KOPT-K1 (cell line): ENCODE data around the gene UBE2Z.
"Not testable (repeated sequence)": the region's sequence is repeated elsewhere in the genome, so short reads cannot be mapped to it uniquely, and the experiment has no call there.

Experiments
- H3K27ac ChIP-seq: fragments of 200-600 bp; sonication (generic); 2 replicates; pipeline ENCODE4 v1.5.1; 2016; ENCODE audit warnings: antibody characterized with exemption, mild to moderate bottlenecking, low read depth, low read length; ENCODE audit not compliant: poor library complexity, severe bottlenecking
- H3K36me3 ChIP-seq: fragments of 200-600 bp; sonication (generic); 2 replicates; pipeline ENCODE4 v1.5.1; 2017; ENCODE audit warnings: antibody characterized with exemption, mild to moderate bottlenecking, low read length, moderate library complexity; ENCODE audit not compliant: insufficient read depth
- H3K9me3 ChIP-seq: fragments of 200-600 bp; sonication (generic); 2 replicates; pipeline ENCODE4 v1.5.1; 2017; ENCODE audit warnings: antibody characterized with exemption, low read length, mild to moderate bottlenecking; ENCODE audit not compliant: insufficient read depth, poor library complexity, severe bottlenecking

The UBE2Z gene

DNA sequence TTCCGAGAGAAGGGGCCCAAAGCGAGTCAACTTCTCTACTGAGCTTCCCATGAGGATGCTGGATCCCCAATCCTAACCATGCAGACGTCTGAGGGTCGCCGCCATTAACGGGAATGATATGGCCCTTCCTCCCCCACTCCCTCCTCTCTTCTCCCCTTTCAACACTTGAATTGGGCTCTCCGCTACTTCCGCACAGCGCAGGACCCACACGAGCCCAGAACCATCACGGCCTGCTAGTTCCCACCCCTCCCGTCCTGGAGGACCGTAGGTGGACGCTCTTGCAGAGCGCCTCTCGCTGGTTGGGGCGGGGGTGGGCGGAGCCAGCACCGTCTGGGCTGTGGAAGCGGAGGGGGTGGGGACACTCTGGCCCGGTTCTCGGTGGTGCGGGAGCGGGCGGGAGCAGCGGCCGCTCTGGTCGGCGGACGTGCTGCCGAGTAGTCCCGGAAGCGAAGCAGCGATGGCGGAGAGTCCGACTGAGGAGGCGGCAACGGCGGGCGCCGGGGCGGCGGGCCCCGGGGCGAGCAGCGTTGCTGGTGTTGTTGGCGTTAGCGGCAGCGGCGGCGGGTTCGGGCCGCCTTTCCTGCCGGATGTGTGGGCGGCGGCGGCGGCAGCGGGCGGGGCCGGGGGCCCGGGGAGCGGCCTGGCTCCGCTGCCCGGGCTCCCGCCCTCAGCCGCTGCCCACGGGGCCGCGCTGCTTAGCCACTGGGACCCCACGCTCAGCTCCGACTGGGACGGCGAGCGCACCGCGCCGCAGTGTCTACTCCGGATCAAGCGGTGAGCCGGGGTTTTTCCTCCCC, at the start of gene UBE2Z:
Gene UBE2Z (plus strand): TSS at position 361 of the 797 bp plus-strand sequence. CDS start 97 bp downstream, at position 458.
- Histone ChIP-seq H3K9me3 (no peaks in the 10 kb centered on the region), H3K27ac (peak within 1 kb of the TSS; percentile 89), H3K36me3 (peaks cover 38% of the 10 kb centered on the region)

DNA sequence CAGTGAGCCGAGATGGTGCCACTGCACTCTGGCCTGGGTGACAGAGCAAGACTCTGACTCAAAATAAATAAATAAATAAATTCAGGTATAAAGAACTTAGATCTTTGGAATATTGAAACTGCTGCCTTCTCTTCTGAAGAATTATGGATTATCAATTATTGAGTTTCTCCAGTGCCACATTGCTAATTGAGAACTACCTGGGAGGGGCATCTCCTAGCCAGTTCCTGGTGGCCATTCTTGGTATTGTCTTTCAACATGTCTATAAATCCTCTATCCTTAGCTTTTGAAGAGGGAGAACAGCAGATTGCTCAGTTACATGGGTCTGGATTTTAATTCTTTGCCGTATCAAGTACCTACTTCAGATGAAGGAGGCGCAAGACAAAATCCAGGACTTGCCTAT, 48.2 kb upstream of the UBE2Z start:
- no peaks in the 10 kb centered on the region for H3K9me3 ChIP-seq
- no peak overlapping the region for H3K27ac ChIP-seq
- peaks cover 82% of the 10 kb centered on the region for H3K36me3 ChIP-seq

DNA sequence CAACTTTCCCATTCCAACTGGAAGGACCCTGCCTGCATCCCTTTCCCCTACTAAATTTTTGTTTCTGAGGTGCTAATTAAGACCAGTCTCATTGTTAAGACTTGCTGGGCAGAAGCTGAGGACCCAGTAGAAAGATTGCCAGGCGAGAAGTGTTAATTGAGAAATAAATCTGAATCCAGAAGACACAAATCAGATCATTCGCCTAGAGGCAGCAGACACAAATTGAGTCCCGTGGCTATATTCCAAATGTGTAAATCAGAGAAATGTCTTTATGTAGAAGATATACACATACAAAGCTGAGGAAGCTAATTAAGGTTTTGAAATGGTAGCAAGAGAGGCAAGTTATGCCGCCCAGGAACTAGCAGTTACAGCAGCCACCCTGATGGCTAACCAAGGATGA, 47.8 kb upstream of the UBE2Z start:
- no peaks in the 10 kb centered on the region for H3K9me3 ChIP-seq
- H3K36me3 ChIP-seq = peaks cover 80% of the 10 kb centered on the region
- no peak overlapping the region for H3K27ac ChIP-seq

DNA sequence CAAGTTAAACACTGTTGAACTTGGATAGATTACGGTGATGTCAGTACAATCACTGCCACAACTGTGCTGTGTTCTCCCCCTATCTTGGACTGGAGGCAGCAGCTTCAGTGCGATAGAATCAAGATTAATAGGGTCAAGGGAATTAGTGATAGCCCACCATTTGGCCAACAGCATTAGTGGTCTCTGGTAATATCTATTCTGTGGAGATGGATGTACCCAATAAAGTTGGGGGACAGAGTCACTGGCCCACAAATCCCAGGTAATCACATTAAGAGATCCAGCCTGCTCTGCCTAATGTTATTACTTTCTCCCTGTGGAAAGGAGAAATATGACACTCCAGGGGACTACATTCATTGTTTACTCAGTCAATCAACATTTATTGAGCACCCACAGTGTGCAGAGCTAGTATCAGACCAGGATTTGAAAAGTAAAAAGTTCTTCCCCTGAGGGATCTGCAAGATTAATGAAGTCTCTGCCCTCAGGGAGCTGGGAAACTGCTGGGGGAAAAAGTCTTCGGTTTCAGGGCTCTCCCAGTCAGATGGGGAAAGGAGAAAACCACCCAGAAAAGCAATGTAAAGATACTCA, 39.2 kb upstream of the UBE2Z start:
- H3K27ac ChIP-seq = no peak overlapping the region
- H3K9me3 ChIP-seq = no peaks in the 10 kb centered on the region
- H3K36me3 ChIP-seq = peaks cover 14% of the 10 kb centered on the region

DNA sequence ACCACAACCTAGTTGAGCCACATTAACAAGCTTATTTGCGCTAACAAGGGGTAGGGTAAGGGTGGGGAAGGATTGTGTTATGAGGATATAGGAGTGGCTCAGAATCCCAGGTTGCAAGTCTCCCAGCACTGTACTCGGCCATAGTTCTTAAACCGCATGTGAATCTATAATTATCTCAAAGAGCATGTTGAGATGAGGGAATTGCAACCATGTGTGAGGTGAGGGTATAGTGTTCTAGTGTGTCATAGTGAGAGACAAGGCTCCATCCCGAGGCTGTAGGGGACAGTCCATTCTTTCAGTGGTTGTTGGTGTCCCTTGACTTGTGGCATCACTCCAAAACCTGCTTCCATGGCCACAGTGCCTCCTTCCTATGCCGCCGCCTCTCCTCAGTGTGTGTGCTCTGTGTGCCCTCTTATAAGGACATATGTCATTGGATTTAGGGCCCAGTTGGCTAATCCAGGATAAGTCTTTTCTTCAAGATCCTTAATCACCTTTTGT, 38.3 kb upstream of the UBE2Z start:
- Histone ChIP-seq H3K36me3 (peaks cover 6% of the 10 kb centered on the region), H3K27ac (no peak overlapping the region), H3K9me3 (no peaks in the 10 kb centered on the region)

DNA sequence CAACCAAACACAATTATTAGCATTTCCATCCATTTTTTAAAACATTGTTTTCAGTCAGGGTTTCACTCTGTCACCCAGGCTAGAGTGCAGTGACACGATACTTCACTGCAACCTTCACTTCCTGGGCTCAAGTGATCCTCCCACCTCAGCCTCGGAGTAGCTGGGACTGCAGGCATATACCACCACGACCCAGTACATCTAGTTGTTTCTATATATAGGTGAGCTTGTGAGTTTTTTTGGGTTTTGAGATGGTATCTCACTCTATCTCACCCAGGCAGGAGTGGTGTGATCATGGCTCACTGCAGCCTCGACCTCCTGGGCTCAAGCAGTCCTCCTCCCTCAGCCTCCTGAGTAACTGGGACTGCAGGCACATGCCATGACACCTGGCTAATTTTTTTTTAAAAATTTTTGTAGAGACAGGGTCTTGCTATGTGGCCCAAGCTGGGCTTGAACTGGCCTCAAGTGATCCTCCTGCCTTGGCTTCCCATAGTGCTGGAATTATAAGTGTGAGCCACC, 37.1 kb upstream of the UBE2Z start:
- Histone ChIP-seq H3K27ac (no peak overlapping the region), H3K36me3 (no peaks in the 10 kb centered on the region), H3K9me3 (no peaks in the 10 kb centered on the region)

DNA sequence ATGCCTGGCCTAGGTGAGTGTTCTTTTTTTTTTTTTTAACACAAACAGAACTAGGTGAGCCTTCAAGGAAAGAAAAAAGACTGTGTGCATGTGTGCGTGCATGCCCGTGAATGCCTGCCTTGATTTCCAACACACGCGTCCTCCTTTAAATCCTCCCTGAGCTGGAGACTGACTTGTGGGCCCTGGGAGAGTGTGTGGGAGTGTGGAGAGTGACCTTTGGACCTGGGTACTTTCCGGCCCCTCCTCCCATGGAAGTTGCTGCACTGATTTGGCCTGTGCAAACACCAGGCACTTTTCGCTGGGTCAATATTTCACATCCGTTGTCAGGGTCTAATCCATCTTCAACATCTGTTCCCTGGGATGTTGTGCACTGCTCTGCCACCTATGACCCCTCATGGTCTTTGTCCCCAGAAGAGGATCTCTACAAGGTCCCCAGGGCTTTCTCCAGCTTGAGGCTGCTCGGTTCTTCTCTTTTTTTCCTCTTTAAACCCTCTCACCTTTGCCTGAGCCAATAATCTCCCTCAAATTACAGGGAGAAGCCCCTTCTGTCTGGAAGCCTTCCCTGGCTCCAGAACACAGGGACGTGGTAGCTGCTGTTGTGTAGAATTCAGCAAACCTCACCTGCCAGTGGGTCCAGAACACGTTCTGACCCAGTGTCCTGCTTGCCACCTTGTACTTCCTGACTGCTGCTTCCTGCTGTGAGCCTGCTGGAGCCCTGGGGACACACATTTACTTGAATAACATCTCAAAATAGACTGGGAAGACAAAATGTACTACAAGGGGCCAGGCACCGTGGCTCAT, 36.5 kb upstream of the UBE2Z start:
- no peak overlapping the region for H3K27ac ChIP-seq
- no peaks in the 10 kb centered on the region for H3K36me3 ChIP-seq
- no peaks in the 10 kb centered on the region for H3K9me3 ChIP-seq

DNA sequence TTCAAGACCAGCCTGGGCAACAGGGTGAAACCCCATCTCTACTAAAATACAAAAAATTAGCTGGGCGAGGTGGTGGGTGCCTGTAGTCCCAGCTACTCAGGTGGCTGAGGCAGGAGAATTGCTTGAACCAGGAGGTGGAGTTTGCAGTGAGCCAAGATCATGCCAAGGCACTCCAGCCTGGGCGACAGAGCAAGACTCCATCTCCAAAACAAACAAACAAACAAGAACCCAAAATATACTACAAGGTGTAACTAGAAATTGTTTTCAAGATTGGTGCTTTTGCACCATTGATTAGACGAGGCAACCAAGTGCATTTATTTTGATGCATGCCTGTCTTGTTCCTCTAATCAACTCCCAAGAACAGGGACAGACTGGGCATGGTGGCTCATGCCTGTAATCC, 35.8 kb upstream of the UBE2Z start:
- not testable (repeated sequence) for H3K9me3 ChIP-seq, H3K36me3 ChIP-seq, H3K27ac ChIP-seq

DNA sequence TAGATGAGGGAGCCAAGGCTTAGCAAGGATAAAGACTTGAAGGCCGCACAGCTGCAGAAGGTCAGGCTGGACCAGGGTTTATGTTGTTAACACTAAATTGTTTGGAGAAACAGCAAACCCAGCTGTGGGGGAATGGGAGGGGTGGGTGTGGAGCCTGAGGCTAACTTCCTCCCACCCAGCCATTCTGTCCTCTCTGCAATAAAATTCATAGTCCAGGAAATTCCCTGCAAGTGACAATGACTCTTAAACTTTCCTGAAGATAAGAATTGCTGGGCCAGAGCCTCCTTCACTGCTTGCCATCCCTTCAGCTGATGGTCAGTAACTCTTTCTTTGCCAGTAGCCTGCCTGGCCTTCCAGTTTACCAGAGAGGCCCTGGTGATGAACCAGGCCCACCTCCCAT, 35.0 kb upstream of the UBE2Z start:
- Histone ChIP-seq H3K9me3 (no peaks in the 10 kb centered on the region), H3K27ac (no peak overlapping the region), H3K36me3 (no peaks in the 10 kb centered on the region)

DNA sequence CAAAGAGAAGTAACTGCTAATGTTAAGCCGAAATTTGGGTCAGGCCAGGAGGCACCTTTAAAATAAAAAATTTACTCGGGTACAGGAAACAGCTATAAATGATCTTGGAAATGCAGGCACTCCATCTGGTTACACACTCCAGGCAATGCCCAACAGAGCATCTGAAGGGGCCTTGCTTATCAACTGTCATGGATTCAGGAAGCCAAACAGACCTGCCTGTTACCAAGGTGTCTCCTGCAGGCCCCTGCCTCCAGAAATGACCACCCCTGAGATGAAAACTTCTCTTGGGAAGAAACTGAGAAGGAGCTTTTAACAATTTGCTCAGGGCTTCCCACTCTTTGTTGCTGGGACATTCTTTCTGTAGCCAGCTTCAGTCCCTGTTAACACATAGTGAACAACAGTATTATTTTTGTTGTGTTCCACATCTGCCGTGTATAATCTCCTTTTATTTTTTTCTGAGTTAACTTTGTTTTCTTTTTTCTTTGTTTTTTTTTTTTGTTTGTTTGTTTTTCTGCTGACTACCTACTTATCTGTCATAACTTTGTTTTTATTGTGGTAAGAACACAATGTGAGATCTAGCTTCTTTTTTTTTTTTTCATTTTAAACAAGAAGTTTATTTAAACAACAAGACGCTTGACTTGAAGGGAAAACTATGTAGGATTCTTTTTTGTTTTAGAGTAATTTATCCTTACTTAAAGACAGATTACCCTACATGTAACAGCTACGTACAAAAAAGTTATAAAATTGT, 34.3 kb upstream of the UBE2Z start:
- H3K27ac ChIP-seq = no peak overlapping the region
- H3K36me3 ChIP-seq = no peaks in the 10 kb centered on the region

DNA sequence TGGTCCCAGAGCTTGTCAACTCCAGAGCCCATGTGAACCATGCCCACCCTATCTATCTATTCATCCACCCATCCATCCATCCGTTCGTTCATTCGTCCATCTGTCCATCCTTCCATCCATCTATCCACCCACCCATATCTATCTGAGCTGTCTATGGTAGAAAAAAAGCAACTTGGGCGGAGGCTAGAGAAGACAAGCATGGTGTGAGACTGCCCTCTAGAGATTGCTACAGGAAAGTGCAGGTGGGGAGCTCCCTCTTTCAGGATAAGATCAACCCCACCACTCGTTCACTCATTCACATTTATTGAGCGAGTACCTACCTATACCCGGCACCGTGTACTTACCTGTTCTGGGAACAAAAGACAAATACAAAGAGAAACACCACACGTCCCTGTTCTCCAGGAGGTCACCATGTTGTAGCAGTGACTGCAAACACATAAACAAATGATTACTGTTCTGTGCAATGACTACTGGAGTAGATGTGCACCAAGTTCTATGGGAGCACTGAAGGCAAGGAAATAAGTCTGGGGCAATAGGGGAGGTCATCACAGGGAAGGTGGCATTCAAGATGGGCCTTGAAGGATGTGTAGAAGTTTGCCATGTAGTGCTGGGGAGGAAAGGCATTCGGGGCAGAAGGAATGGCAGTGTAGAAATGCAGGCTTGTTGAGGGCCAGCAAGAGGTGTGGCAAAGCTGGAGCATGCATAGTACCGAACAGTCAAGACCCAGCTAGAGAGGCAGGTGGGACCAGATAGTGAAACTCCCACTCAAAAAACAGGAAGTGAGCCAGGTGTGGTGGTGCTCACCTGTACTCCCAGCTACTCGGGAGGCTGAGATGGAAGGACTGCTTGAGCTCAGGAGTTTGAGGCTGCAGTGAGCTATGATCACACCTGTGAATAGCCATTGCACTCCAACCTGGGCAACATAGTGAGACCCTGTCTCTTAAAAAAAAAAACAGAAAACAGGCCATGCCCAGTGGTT, 29.0 kb upstream of the UBE2Z start:
- no peak overlapping the region for H3K27ac ChIP-seq
- no peaks in the 10 kb centered on the region for H3K36me3 ChIP-seq
- no peaks in the 10 kb centered on the region for H3K9me3 ChIP-seq

More for the DNA sequence above, 34.3 kb upstream of the UBE2Z start:
- no peaks in the 10 kb centered on the region for H3K9me3 ChIP-seq

DNA sequence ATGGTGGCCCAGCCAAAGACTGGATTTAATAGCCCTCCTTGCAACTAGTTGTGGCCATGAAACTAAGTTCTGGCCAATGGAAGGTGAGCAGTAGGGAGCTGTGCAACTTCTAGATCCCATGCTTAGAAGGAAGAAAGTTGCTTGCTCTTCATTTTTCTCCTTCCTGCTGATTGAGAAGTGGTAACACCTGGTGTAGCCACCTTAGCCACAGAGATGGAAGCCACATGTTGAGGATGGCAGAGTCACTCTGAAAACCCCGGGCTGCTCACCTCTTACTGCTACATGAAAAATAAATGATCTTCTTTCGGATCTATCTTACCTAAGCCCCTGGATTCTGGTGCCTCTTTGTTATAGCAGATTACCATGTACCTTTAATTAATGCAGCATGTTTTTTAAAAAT, 25.9 kb upstream of the UBE2Z start:
- Histone ChIP-seq H3K36me3 (no peaks in the 10 kb centered on the region), H3K27ac (no peak overlapping the region), H3K9me3 (no peaks in the 10 kb centered on the region)

DNA sequence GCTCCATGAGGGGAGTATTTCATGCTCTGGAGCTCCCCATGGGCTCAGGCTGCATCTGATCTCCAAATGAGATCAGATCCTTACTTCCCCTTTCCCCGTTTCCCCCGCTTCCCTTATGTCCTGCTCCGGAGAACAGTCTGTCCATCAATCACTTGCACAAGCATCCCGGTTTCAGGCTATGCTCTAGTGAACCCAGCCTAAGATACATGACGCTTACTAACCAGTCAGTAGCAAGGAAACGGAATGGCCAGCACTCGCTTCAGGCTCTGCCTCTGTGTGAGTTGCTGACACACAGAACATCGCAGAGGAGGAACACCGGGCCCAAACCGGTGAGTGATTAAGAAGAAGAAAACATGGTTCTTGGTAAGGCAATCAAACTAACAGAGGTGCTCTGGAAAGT, 25.0 kb upstream of the UBE2Z start:
- Histone ChIP-seq H3K9me3 (no peaks in the 10 kb centered on the region), H3K36me3 (no peaks in the 10 kb centered on the region), H3K27ac (no peak overlapping the region)

DNA sequence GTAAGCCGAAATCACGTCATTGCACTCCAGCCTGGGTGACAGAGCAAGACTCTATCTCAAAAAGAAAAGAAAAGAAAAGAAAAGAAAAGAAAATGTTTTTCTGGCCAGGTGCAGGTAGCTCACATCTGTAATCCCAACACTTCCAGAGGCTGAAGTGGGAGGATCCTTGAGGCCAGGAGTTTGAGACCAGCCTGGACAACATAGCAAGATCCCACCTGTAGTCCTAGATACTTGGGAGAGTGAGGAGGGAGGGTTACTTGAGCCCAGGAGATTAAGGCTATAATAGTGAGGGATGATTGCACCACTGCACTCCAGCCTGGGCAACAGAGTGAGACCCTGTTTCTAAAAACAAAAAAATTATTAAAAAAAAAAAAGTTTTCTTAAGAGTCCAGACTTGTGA, 18.1 kb upstream of the UBE2Z start:
- no peak overlapping the region for H3K27ac ChIP-seq
- H3K9me3 ChIP-seq = no peaks in the 10 kb centered on the region
- peaks cover 10% of the 10 kb centered on the region for H3K36me3 ChIP-seq
